HG03064 (cell line): ENCODE data around the gene MEST.
"Not testable (repeated sequence)": the region's sequence is repeated elsewhere in the genome, so short reads cannot be mapped to it uniquely, and the experiment has no call there.

Source experiments
- ATAC-seq: cut with Tn5 transposase; IDR thresholded peaks from one replicate; pipeline ENCODE4 v1.9.1; 2021; ENCODE audit warnings: low read depth; ENCODE audit not compliant: unreplicated experiment

MEST gene

GRCh38 chr7:130483031-130483430, 8.9 kb upstream of the MEST start:
- ATAC-seq: no peak

- no peak for ATAC-seq
Observed at GRCh38 chr7:130485734-130486113, 6.2 kb upstream of the MEST start.

GRCh38 chr7:130486114-130486953, 5.6 kb upstream of the MEST start:
- ATAC-seq: no peak

DNA sequence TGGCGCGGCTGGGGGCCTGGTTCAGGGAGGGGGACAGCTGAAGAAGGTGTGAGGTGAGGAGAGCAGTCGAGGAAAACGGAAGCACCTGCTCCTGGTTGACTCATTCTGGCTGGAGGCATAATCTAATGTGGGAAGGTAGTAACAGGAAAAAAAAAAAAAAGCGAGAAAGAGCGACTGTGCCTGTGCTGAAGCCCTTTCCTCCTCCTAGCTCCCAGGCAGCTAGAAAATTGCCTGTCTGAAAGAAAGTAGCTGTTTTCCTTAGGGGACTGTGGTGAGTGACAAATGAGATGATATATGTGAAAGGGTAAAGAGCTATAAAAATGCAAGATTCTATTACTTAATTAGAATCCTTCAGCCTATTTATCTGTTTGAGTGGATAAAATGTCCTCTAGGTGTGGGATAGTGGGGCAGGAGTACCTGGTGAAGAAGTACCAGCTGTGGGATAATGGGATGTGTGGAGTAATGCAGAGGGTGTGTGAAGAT, 4.9 kb upstream of the MEST start:
- ATAC-seq: no peak

- no peak for ATAC-seq
Observed at GRCh38 chr7:130488392-130489139, 3.3 kb upstream of the MEST start.

DNA sequence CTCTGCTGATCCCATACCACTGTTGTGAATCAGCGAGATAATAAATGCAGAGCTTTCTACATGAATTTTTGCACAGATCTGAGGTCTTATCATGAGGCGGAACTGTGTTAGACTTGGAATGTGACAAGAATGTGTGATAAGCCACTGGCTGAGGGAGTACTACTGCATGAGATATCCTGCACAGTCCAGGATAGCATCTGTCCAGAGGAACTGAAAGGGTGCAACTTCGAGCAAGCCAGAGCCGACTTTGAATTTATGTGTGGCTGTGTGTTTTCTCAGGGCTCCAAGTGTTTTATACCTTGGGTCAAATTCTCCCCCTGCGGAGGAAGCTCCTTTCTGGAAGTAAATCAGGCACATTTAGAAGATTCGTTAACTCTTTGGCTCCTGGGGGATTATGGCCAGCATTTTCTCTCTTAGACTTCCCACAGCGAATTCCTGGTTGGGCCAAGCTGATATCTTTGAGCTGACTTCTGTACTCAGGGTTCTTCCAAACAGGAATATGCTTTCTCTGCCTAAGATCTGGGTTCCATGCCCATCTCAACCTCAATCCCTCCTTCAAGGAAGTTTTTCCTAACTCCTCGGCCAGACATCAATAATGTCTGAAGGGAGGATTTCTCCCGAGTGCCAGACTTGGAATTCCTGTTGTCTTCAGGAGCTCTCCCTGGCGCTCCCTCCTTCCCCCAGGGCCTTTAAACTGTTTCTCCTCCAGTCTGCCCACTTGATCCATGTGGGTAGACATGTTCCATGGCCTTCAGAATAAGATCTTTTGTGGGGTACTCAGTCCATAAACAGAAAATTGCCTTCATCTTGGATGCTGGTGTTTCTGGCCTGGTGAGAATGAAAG, 2.5 kb upstream of the MEST start:
- ATAC-seq: no peak

- ATAC-seq: no peak
Observed at GRCh38 chr7:130490311-130490791, 1.5 kb upstream of the MEST start.

GRCh38 chr7:130490888-130491804, 739 bp upstream of the MEST start:
- no peak for ATAC-seq

DNA sequence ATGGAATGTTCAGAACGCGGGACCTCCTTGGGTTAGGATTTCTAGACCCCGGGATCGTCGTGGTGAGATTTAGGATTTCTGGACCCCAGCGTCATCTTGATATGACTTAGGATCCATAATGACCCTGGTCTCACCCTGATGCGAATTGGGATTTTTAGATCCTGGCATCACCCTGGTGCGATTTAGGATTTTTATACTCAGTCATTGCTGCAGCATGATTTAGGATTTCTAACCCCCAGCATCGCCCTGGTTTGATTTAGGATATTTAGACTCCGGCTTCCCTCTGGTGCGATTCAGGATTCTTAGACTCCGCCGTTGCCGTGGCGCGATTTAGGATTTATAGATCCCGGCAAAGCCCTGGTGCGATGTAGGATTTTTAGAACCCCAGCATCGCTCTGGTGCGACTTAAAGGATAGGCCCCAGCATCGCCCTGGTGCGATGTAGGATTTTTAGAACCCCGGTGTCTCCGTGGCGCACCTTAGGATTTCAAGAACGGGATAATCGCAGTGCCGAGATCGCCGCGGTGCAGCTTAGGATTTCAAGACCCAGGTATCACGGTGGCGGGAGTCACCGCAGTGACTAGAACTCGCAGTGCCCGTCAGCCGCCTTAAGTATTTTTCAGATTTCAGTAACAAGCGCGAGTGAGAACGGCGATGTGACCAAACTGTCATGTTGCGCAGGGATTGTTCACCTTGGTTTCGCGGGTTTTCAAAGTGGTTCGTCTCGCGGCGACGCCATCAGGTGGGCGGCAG, 814 bp downstream of the MEST start:
- no peak for ATAC-seq

GRCh38 chr7:130493275-130493873, 1.5 kb downstream of the MEST start:
- ATAC-seq: no peak

- no peak for ATAC-seq
Observed at GRCh38 chr7:130494431-130494858, 2.6 kb downstream of the MEST start.

- ATAC-seq: no peak
Observed at GRCh38 chr7:130500463-130500862, 8.6 kb downstream of the MEST start.

GRCh38 chr7:130500910-130501309, 9.0 kb downstream of the MEST start:
- ATAC-seq: no peak

GRCh38 chr7:130505753-130506152, 13.9 kb downstream of the MEST start:
- ATAC-seq: no peak

- ATAC-seq: no peak
Observed at GRCh38 chr7:130506358-130506757, 14.5 kb downstream of the MEST start.

- not testable (repeated sequence) for ATAC-seq
Observed at GRCh38 chr7:130512038-130512437, 20.2 kb downstream of the MEST start.

GRCh38 chr7:130513447-130513846, 21.6 kb downstream of the MEST start:
- ATAC-seq: no peak

- no peak for ATAC-seq
Observed at GRCh38 chr7:130515315-130516040, 23.6 kb downstream of the MEST start.
